Astrocyte (in vitro differentiated cells and primary cell): Measurements from ENCODE around the gene NLRP4. TPM values are rescaled to one million over a fixed set of nuclear protein-coding genes. Genes with fewer than 3 reads are reported as not detected.

Experiments used
- DNase-seq: peaks from one replicate; pipeline ENCODE4 v3.0.0-alpha.2; 2010; ENCODE audit warnings: low read depth
- FAIRE-seq: peaks from 2 replicates; lab custom pipeline; 2011; peaks lifted over from hg19 to GRCh38; lab: Jason Lieb, UNC
- H2AFZ ChIP-seq: 2 replicates; pipeline ENCODE4 v1.6.0; 2012; ENCODE audit warnings: low read depth, low read length, inconsistent platforms
- H3K27ac ChIP-seq: 2 replicates; pipeline ENCODE4 v1.5.1; 2011; ENCODE audit warnings: low read depth, low read length, inconsistent platforms
- H3K27me3 ChIP-seq: 2 replicates; pipeline ENCODE4 v1.6.0; 2011; ENCODE audit warnings: low read length, inconsistent platforms; ENCODE audit not compliant: insufficient read depth
- H3K36me3 ChIP-seq: 2 replicates; pipeline ENCODE4 v1.5.1; 2011; ENCODE audit warnings: low read length, inconsistent platforms; ENCODE audit not compliant: insufficient read depth
- H3K4me1 ChIP-seq: 2 replicates; pipeline ENCODE4 v1.5.1; 2011; ENCODE audit warnings: low read length, inconsistent platforms; ENCODE audit not compliant: insufficient read depth
- H3K4me2 ChIP-seq: 2 replicates; pipeline ENCODE4 v1.6.0; 2012; ENCODE audit warnings: low read length, inconsistent platforms
- H3K4me3 ChIP-seq: 2 replicates; pipeline ENCODE4 v1.5.1; 2011; ENCODE audit warnings: low read depth, mild to moderate bottlenecking, low read length, inconsistent platforms; ENCODE audit not compliant: insufficient read depth
- H3K79me2 ChIP-seq: 2 replicates; pipeline ENCODE4 v1.6.0; 2012; ENCODE audit warnings: mild to moderate bottlenecking, low read length, inconsistent platforms; ENCODE audit not compliant: insufficient read depth
- H3K9ac ChIP-seq: 2 replicates; pipeline ENCODE4 v1.6.0; 2012; ENCODE audit warnings: mild to moderate bottlenecking, low read length, inconsistent platforms
- H3K9me3 ChIP-seq: 2 replicates; pipeline ENCODE4 v1.5.1; 2012; ENCODE audit warnings: low read depth, mild to moderate bottlenecking, low read length, inconsistent platforms; ENCODE audit not compliant: insufficient read depth
- H4K20me1 ChIP-seq: 2 replicates; pipeline ENCODE4 v1.6.0; 2012; ENCODE audit warnings: low read length, inconsistent platforms; ENCODE audit not compliant: insufficient read depth
- H3K27ac Mint-ChIP-seq: one replicate; pipeline ENCODE4 v1.8.0; 2021; ENCODE audit warnings: mild to moderate bottlenecking, mixed read lengths; ENCODE audit not compliant: unreplicated experiment
- H3K27me3 Mint-ChIP-seq: one replicate; pipeline ENCODE4 v1.8.0; 2021; ENCODE audit warnings: low read depth, mixed read lengths; ENCODE audit not compliant: unreplicated experiment
- H3K36me3 Mint-ChIP-seq: one replicate; pipeline ENCODE4 v1.8.0; 2021; ENCODE audit warnings: low read depth, mixed read lengths; ENCODE audit not compliant: unreplicated experiment
- H3K4me1 Mint-ChIP-seq: one replicate; pipeline ENCODE4 v1.8.0; 2021; ENCODE audit warnings: low read depth, mixed read lengths; ENCODE audit not compliant: unreplicated experiment
- H3K4me3 Mint-ChIP-seq: one replicate; pipeline ENCODE4 v1.8.0; 2021; ENCODE audit warnings: mild to moderate bottlenecking, moderate library complexity, mixed read lengths; ENCODE audit not compliant: unreplicated experiment
- H3K9me3 Mint-ChIP-seq: one replicate; pipeline ENCODE4 v1.8.0; 2021; ENCODE audit warnings: mild to moderate bottlenecking, mixed read lengths; ENCODE audit not compliant: unreplicated experiment
- EZH2 ChIP-seq: IDR thresholded peaks from 2 replicates; pipeline ENCODE4 v1.6.1; 2012; ENCODE audit warnings: mild to moderate bottlenecking, low read length, inconsistent platforms; ENCODE audit not compliant: insufficient read depth
- total RNA-seq: library from RNA; stranded (reverse); gene quantifications from 2 replicates; pipeline ENCODE4 v1.2.1, GENCODE V29; 2021
- TF ChIP-seq, protein P1 (sequence below): IDR thresholded peaks from 2 replicates; pipeline ENCODE4 v1.5.1; 2011; ENCODE audit warnings: low read depth, mild to moderate bottlenecking, inconsistent platforms, low read length, moderate library complexity; ENCODE audit not compliant: insufficient read depth

NLRP4 gene
- total RNA-seq, 1 donor from 2014 or later = not detected

DNA sequence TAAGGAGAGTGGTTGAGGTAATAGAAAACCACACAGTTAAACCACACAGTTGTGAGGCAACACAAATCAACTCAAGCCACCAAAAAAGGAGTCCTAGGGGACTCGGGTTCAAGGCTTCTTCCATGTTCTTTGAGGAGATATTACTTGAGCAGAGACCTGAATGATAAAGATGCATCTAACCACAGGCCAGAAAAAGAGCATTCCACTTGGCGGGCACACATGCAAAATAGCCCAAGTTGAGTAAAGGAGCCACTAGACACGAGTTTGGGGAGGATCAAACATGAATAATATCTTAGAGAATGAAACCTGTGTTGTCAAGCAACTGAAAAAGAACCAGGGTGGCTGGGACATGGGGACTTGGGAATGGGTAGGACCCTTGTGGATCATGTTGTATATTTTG, 30.2 kb downstream of the NLRP4 start:
- H3K9me3 ChIP-seq = peaks cover 12% of the 10 kb centered on the region

DNA sequence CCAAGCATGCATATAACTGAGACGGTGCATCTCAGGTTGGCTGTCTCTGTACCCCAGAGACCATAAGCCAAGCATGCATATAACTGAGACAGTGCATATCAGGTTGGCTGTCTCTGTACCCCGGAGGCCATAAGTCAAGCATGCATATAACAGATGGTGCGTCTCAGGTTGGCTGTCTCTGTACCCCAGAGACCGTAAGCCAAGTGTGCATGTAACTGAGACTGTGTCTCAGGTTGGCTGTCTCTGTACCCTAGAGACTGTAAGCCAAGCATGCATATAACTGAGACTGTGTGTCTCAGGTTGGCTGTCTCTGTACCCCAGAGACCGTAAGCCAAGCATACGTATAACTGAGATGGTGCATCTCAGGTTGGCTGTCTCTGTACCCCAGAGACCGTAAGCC, 30.8 kb downstream of the NLRP4 start:
- DNase-seq = no peak
- Histone ChIP-seq H4K20me1 (no peaks in the 10 kb centered on the region), H3K9me3 (peaks cover 7% of the 10 kb centered on the region), H3K4me2 (no peak overlapping the region), H2AFZ (no peak overlapping the region), H3K27me3 (no peaks in the 10 kb centered on the region), H3K36me3 (no peaks in the 10 kb centered on the region), H3K4me3 (no peak overlapping the region), H3K9ac (no peak overlapping the region), H3K4me1 (no peaks in the 10 kb centered on the region), H3K27ac (no peak overlapping the region), H3K79me2 (no peaks in the 10 kb centered on the region)
- Mint-ChIP-seq H3K4me1 (no peaks in the 10 kb centered on the region), H3K27me3 (no peaks in the 10 kb centered on the region), H3K4me3 (no peak overlapping the region), H3K27ac (no peak overlapping the region), H3K36me3 (no peaks in the 10 kb centered on the region), H3K9me3 (peaks cover 16% of the 10 kb centered on the region)
- FAIRE-seq = no peak
- no peak for TF ChIP-seq EZH2

More for the DNA sequence above, 30.2 kb downstream of the NLRP4 start:
- Mint-ChIP-seq H3K4me1 (no peaks in the 10 kb centered on the region), H3K9me3 (peaks cover 18% of the 10 kb centered on the region), H3K27ac (no peak overlapping the region), H3K27me3 (no peaks in the 10 kb centered on the region), H3K36me3 (no peaks in the 10 kb centered on the region), H3K4me3 (no peak overlapping the region)
- no peaks in the 10 kb centered on the region for H3K79me2 ChIP-seq
- FAIRE-seq (no peak), DNase-seq (no peak)
- no peak overlapping the region for H3K4me3 ChIP-seq
- H3K4me1 ChIP-seq = no peaks in the 10 kb centered on the region
- H2AFZ ChIP-seq = no peak overlapping the region
- no peaks in the 10 kb centered on the region for H3K36me3 ChIP-seq
- H3K27me3 ChIP-seq = no peaks in the 10 kb centered on the region
- H3K9ac ChIP-seq = no peak overlapping the region
- no peaks in the 10 kb centered on the region for H4K20me1 ChIP-seq
- no peak overlapping the region for H3K27ac ChIP-seq
- no peak for TF ChIP-seq EZH2
- TF ChIP-seq, protein P1, sequence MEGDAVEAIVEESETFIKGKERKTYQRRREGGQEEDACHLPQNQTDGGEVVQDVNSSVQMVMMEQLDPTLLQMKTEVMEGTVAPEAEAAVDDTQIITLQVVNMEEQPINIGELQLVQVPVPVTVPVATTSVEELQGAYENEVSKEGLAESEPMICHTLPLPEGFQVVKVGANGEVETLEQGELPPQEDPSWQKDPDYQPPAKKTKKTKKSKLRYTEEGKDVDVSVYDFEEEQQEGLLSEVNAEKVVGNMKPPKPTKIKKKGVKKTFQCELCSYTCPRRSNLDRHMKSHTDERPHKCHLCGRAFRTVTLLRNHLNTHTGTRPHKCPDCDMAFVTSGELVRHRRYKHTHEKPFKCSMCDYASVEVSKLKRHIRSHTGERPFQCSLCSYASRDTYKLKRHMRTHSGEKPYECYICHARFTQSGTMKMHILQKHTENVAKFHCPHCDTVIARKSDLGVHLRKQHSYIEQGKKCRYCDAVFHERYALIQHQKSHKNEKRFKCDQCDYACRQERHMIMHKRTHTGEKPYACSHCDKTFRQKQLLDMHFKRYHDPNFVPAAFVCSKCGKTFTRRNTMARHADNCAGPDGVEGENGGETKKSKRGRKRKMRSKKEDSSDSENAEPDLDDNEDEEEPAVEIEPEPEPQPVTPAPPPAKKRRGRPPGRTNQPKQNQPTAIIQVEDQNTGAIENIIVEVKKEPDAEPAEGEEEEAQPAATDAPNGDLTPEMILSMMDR = no peak
- H3K4me2 ChIP-seq = no peak overlapping the region

DNA sequence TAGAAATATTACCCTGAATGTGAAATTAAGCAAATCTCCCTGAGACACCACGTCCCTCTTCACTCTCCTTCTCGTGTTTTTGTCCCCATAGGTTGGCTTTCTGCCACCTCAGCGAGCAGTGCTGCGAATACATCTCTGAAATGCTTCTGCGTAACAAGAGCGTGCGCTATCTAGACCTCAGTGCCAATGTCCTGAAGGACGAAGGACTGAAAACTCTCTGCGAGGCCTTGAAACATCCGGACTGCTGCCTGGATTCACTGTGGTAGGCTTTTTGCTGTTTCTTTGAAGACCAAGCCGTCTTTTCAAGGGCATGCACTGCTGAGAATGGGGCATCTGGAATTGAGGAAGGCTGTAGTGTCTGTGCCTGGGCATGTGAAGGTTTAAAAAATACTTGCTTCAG, 34.4 kb downstream of the NLRP4 start:
- Histone ChIP-seq H3K4me3 (no peak overlapping the region), H3K9me3 (peaks cover 7% of the 10 kb centered on the region), H4K20me1 (no peaks in the 10 kb centered on the region), H3K4me1 (no peaks in the 10 kb centered on the region), H3K9ac (no peak overlapping the region), H2AFZ (no peak overlapping the region), H3K36me3 (no peaks in the 10 kb centered on the region), H3K79me2 (no peaks in the 10 kb centered on the region), H3K27me3 (no peaks in the 10 kb centered on the region), H3K27ac (no peak overlapping the region), H3K4me2 (no peak overlapping the region)
- H3K27me3 Mint-ChIP-seq = no peaks in the 10 kb centered on the region
- peaks cover 16% of the 10 kb centered on the region for H3K9me3 Mint-ChIP-seq
- no peaks in the 10 kb centered on the region for H3K36me3 Mint-ChIP-seq
- H3K27ac Mint-ChIP-seq = no peak overlapping the region
- H3K4me3 Mint-ChIP-seq = no peak overlapping the region
- FAIRE-seq = no peak
- H3K4me1 Mint-ChIP-seq = no peaks in the 10 kb centered on the region
- TF ChIP-seq EZH2 = no peak
- TF ChIP-seq, protein P1 = no peak
- no peak for DNase-seq
